ENCODE data around the gene NAA35.
"Not testable (repeated sequence)": the region's sequence is repeated elsewhere in the genome, so short reads cannot be mapped to it uniquely, and the experiment has no call there.

Gene NAA35

GRCh38 chr9:85940832-85941621 lies at the start of gene NAA35:
Gene NAA35, plus strand, starts transcription at chr9:85941146. Its CDS starts 1,014 bp downstream, at chr9:85942160.
- DNase-seq = peak; percentile 98

- no peak for DNase-seq
Measured at GRCh38 chr9:85892401-85892800, 48.5 kb upstream of the NAA35 start.

- DNase-seq = no peak
Measured at GRCh38 chr9:85895685-85896084, 45.3 kb upstream of the NAA35 start.

GRCh38 chr9:85897848-85898247 lies 43.1 kb upstream of the NAA35 start:
- no peak for DNase-seq

- DNase-seq = no peak
Measured at GRCh38 chr9:85898332-85898731, 42.6 kb upstream of the NAA35 start.

GRCh38 chr9:85899388-85899787 lies 41.6 kb upstream of the NAA35 start:
- no peak for DNase-seq

- DNase-seq = no peak
Measured at GRCh38 chr9:85900504-85901201, 40.3 kb upstream of the NAA35 start.

GRCh38 chr9:85904975-85905374 lies 36.0 kb upstream of the NAA35 start:
- no peak for DNase-seq

- DNase-seq = no peak
Measured at GRCh38 chr9:85905957-85906356, 35.0 kb upstream of the NAA35 start.

- DNase-seq = no peak
Measured at GRCh38 chr9:85909390-85909789, 31.6 kb upstream of the NAA35 start.

- no peak for DNase-seq
Measured at GRCh38 chr9:85914108-85914507, 26.8 kb upstream of the NAA35 start.

- no peak for DNase-seq
Measured at GRCh38 chr9:85917756-85918155, 23.2 kb upstream of the NAA35 start.

GRCh38 chr9:85925493-85925892 lies 15.5 kb upstream of the NAA35 start:
- DNase-seq = no peak

GRCh38 chr9:85927076-85927475 lies 13.9 kb upstream of the NAA35 start:
- no peak for DNase-seq

GRCh38 chr9:85931495-85931894 lies 9.5 kb upstream of the NAA35 start:
- no peak for DNase-seq

- not testable (repeated sequence) for DNase-seq
Measured at GRCh38 chr9:85935950-85936349, 5.0 kb upstream of the NAA35 start.

- no peak for DNase-seq
Measured at GRCh38 chr9:85940275-85940831, 593 bp upstream of the NAA35 start.

GRCh38 chr9:85941622-85941940 lies 635 bp downstream of the NAA35 start:
- no peak for DNase-seq

GRCh38 chr9:85941966-85942912 lies 1.3 kb downstream of the NAA35 start:
- no peak for DNase-seq

GRCh38 chr9:85942913-85943709 lies 2.2 kb downstream of the NAA35 start:
- no peak for DNase-seq

GRCh38 chr9:85943757-85944430 lies 2.9 kb downstream of the NAA35 start:
- DNase-seq = no peak

- DNase-seq = no peak
Measured at GRCh38 chr9:85944672-85945071, 3.7 kb downstream of the NAA35 start.
